Tibial nerve (tissue), 4 donors: ENCODE measurements around the gene GHITM. TPM values are rescaled to one million over a fixed set of nuclear protein-coding genes. Genes with fewer than 3 reads are reported as not detected.

Experiments used
- DNase-seq, 2 donors: peaks; one replicate each; pipeline ENCODE4 v3.0.0-alpha.2; 2019; ENCODE audit warnings: low spot score in 2 of 2
- H3K27ac ChIP-seq, 4 donors: fragments of 200-600 bp; sonication (generic) in 3 of 4; one replicate each; pipeline ENCODE4 v1.5.1; 2017 to 2019; ENCODE audit warnings: mild to moderate bottlenecking in 1 of 4
- H3K27me3 ChIP-seq, 2 donors: fragments of 200-600 bp; sonication (generic) in 1 of 2; one replicate each; pipeline versions ENCODE4 v1.5.1 to v1.6.0; 2017 to 2019
- H3K36me3 ChIP-seq, 3 donors: fragments of 200-600 bp; sonication (generic); one replicate each; pipeline ENCODE4 v1.5.1; 2018 to 2019
- H3K4me1 ChIP-seq, 4 donors: fragments of 200-600 bp; sonication (generic) in 3 of 4; one replicate each; pipeline ENCODE4 v1.5.1; 2017 to 2019
- H3K4me3 ChIP-seq, 4 donors: fragments of 200-600 bp; sonication (generic) in 3 of 4; one replicate each; pipeline ENCODE4 v1.5.1; 2017 to 2019; ENCODE audit warnings: mild to moderate bottlenecking in 1 of 4, moderate library complexity in 1 of 4
- H3K9me3 ChIP-seq, 4 donors: fragments of 200-600 bp; sonication (generic) in 3 of 4; one replicate each; pipeline ENCODE4 v1.5.1; 2017 to 2019
- CTCF ChIP-seq, 5 experiments: fragments of 200-600 bp in 3 of 5; fragments of 450-650 bp in 2 of 5; sonication (generic) in 3 of 5; IDR thresholded peaks; one replicate each; pipeline ENCODE4 v1.5.1; 2016 to 2019; ENCODE audit warnings: antibody characterized with exemption in 5 of 5, mild to moderate bottlenecking in 3 of 5, moderate library complexity in 2 of 5
- EP300 ChIP-seq, 2 donors: sonication (generic); formaldehyde crosslinking; IDR thresholded peaks; one replicate each; pipeline ENCODE4 v1.6.1; 2017; ENCODE audit warnings: antibody characterized with exemption in 2 of 2, mild to moderate bottlenecking in 1 of 2
- POLR2A ChIP-seq, 2 donors: fragments of 450-650 bp; IDR thresholded peaks; one replicate each; pipeline ENCODE4 v1.6.1; 2017; ENCODE audit warnings: antibody characterized with exemption in 2 of 2, mild to moderate bottlenecking in 2 of 2, moderate library complexity in 2 of 2
- WGBS, 2 donors: methylation state at CpG; one replicate each; pipeline ENCODE4 v1.1.5; 2018; 5-methylcytosine and 5-hydroxymethylcytosine counted together
- total RNA-seq, 4 donors: library from RNA; depleted of rRNA; stranded (reverse); fragments of >200 nt; gene quantifications; one replicate each; pipeline ENCODE4 v1.1.0, GENCODE V29; 2016

The GHITM gene, protein sequence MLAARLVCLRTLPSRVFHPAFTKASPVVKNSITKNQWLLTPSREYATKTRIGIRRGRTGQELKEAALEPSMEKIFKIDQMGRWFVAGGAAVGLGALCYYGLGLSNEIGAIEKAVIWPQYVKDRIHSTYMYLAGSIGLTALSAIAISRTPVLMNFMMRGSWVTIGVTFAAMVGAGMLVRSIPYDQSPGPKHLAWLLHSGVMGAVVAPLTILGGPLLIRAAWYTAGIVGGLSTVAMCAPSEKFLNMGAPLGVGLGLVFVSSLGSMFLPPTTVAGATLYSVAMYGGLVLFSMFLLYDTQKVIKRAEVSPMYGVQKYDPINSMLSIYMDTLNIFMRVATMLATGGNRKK
- total RNA-seq: 100 to 1,000 TPM in 2 of 4 donors, 10 to 100 TPM in 2; 77.3 to 150 (median 105) TPM

- DNase-seq: peak; percentile 99
- Histone ChIP-seq H3K4me3 (peak within 1 kb of the TSS; percentile 82 to 99 (median 96)), H3K9me3 (no peaks in the 10 kb centered on the region), H3K27ac (peak within 1 kb of the TSS; percentile 92 to 99 (median 96)), H3K27me3 (no peaks in the 10 kb centered on the region), H3K4me1 (peaks cover 0 to 29% (median 14%) of the 10 kb centered on the region in 4 donors), H3K36me3 (peaks cover 0 to 21% (median 14%) of the 10 kb centered on the region in 3 donors)
- TF ChIP-seq CTCF (IDR thresholded peaks at IDR 0.05) (peak; percentile 23 to 85 (median 37)), POLR2A (IDR thresholded peaks at IDR 0.05) (peak; percentile 84 to 90), EP300 (IDR thresholded peaks at IDR 0.05) (peak; percentile 92 to 98)
- WGBS, 2 donors: 0 to 1% methylated on average over 27 to 56 of the region's 61 CpGs
These were observed at the start of gene GHITM for GRCh38 chr10:84139126-84140035. GHITM (plus strand) TSS chr10:84139509; CDS start chr10:84141501, 1,992 bp downstream.

DNA sequence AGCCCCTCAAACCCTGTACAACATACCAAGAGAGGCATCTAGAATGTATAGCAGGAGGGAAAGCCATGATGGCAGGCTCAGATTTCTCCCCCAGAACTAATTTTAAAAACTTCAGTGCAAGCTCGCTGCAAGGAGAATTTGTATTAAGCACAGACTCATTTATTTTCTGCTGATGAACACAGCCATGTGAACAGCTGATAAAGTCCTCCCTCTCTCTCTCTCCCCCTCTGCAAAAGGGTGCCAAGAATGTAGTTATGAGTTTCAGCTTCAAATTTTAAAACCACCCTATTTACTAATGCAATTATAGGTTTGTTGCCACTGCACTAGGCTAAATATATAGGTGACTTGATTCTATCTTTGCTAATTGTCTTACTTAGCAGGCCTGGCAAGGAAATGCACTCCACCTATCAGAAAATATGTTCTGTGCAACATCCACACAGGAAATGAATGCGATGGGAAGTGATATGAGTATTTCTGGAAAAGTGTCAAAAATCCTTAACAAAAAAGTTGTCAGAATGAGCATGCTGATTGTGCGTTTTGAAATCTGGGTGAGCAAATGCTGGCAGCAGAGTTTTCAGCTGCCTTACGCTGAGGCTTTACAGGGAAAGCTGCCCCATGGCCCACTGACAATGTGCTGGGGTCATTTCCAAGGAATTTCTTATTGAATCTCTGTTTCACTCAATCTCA lies 43.4 kb upstream of the GHITM start:
- Histone ChIP-seq H3K4me3 (no peak overlapping the region), H3K36me3 (no peaks in the 10 kb centered on the region), H3K4me1 (peaks cover 0 to 10% (median 0%) of the 10 kb centered on the region in 4 donors), H3K27ac (no peak overlapping the region), H3K9me3 (no peaks in the 10 kb centered on the region), H3K27me3 (no peaks in the 10 kb centered on the region)
- TF ChIP-seq CTCF (IDR thresholded peaks at IDR 0.05): no peak
- no peak for TF ChIP-seq POLR2A (IDR thresholded peaks at IDR 0.05)
- no peak for TF ChIP-seq EP300 (IDR thresholded peaks at IDR 0.05)
- no peak for DNase-seq
- 10 to 14% methylated on average over 4 of the region's 4 CpGs for WGBS, 2 donors

GRCh38 chr10:84097787-84098353 lies 41.4 kb upstream of the GHITM start:
- H3K4me3 ChIP-seq: no peak overlapping the region
- H3K27me3 ChIP-seq: no peaks in the 10 kb centered on the region
- no peaks in the 10 kb centered on the region for H3K9me3 ChIP-seq
- 30% methylated on average over 4 of the region's 4 CpGs for WGBS, 2 donors
- H3K27ac ChIP-seq: no peak overlapping the region
- DNase-seq: no peak
- TF ChIP-seq CTCF (IDR thresholded peaks at IDR 0.05): peak in 4 of 5 experiments; percentile 28 to 43 (median 29)
- TF ChIP-seq POLR2A (IDR thresholded peaks at IDR 0.05): no peak
- peaks cover 0 to 10% (median 0%) of the 10 kb centered on the region in 4 donors for H3K4me1 ChIP-seq
- H3K36me3 ChIP-seq: no peaks in the 10 kb centered on the region

DNA sequence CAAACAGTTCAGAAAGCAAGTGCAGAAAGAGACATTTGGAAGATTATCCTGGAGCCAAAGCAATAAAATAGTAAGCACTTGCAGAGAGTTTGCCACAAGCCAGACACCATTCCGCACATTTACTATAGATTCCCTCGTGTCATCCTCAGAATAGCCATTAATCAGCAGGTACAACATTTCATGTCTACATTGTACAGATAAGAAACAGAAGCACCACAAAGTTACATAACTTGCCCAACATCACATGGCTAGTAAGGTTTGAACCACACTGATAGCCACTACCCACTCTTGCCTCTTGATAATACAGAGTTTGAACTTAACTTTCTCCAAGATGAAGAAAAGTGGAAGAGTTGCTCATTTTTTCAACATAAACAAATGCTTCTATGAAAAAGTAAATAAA lies 40.6 kb upstream of the GHITM start:
- Histone ChIP-seq H3K4me3 (no peak overlapping the region), H3K27ac (no peak overlapping the region), H3K27me3 (no peaks in the 10 kb centered on the region), H3K9me3 (no peaks in the 10 kb centered on the region), H3K36me3 (no peaks in the 10 kb centered on the region), H3K4me1 (peaks cover 0 to 10% (median 0%) of the 10 kb centered on the region in 4 donors)
- TF ChIP-seq CTCF (IDR thresholded peaks at IDR 0.05): no peak
- no peak for TF ChIP-seq EP300 (IDR thresholded peaks at IDR 0.05)
- TF ChIP-seq POLR2A (IDR thresholded peaks at IDR 0.05): no peak
- 70 to 84% methylated on average over 2 of the region's 2 CpGs for WGBS, 2 donors
- DNase-seq: no peak
